B cell (primary cell): ENCODE data around the gene PTPRN2. TPM values are rescaled to one million over a fixed set of nuclear protein-coding genes. Genes with fewer than 3 reads are reported as not detected.

Source experiments
- ATAC-seq: fragments of 200-7000 bp; cut with Tn5 transposase; one replicate; pipeline ENCODE4 v1.10.0; 2021; ENCODE audit warnings: low read depth, mild to moderate bottlenecking, moderate number of reproducible peaks, moderate library complexity
- CTCF ChIA-PET: fragments of 350-600 bp; sonication (Branson Sonifier 250); formaldehyde crosslinking; loops from one replicate; lab custom pipeline; 2021; ENCODE audit warnings: antibody characterized with exemption, inconsistent platforms; lab: Charles Lee
- POLR2A ChIA-PET: fragments of 350-600 bp; sonication (Branson Sonifier 250); formaldehyde crosslinking; loops from one replicate; lab custom pipeline; 2021; ENCODE audit warnings: antibody characterized with exemption; lab: Charles Lee
- DNase-seq: peaks from one replicate; pipeline ENCODE4 v3.0.0; 2013
- H2AFZ ChIP-seq: 2 replicates; pipeline ENCODE4 v1.6.1; 2012; ENCODE audit warnings: mild to moderate bottlenecking, low read depth, low read length; ENCODE audit not compliant: insufficient read depth, poor library complexity, severe bottlenecking
- H3K27ac ChIP-seq, 2 donors: 1 replicate in 1 of 2; 2 replicates in 1 of 2; pipeline ENCODE4 v1.5.1; 2012 to 2013; ENCODE audit warnings: low read length in 2 of 2, mild to moderate bottlenecking in 2 of 2, moderate library complexity in 1 of 2
- H3K27me3 ChIP-seq, 4 experiments: fragments of 200-600 bp in 1 of 4; sonication (generic) in 1 of 4; replicated peaks in 1 of 4; 1 replicate in 2 of 4; 2 replicates in 2 of 4; pipeline versions ENCODE4 v1.6.1 to v1.7.0; 2013 to 2016; ENCODE audit warnings: low read length in 3 of 4, mild to moderate bottlenecking in 2 of 4, mixed read lengths in 1 of 4, moderate library complexity in 1 of 4; ENCODE audit not compliant: insufficient read depth in 4 of 4, control insufficient read depth in 3 of 4; ENCODE audit errors: control extremely low read depth in 1 of 4
- H3K36me3 ChIP-seq, 2 experiments: replicated peaks in 1 of 2; 1 replicate in 1 of 2; 2 replicates in 1 of 2; pipeline versions ENCODE4 v1.6.1 to v1.7.1; 2013; ENCODE audit warnings: low read length in 1 of 2; ENCODE audit not compliant: insufficient read depth in 2 of 2, control insufficient read depth in 1 of 2; ENCODE audit errors: control extremely low read depth in 1 of 2, extremely low read depth in 1 of 2
- H3K4me1 ChIP-seq, 2 donors: fragments of 200-600 bp in 1 of 2; sonication (generic) in 1 of 2; 1 replicate in 1 of 2; 2 replicates in 1 of 2; pipeline versions ENCODE4 v1.5.1 to v1.6.1; 2013 to 2017; ENCODE audit warnings: low read length in 2 of 2; ENCODE audit not compliant: control insufficient read depth in 2 of 2, insufficient read depth in 2 of 2
- H3K4me2 ChIP-seq: replicated peaks from 2 replicates; pipeline ENCODE3; 2012; ENCODE audit warnings: mild to moderate bottlenecking, low read depth, low read length; ENCODE audit not compliant: poor library complexity, severe bottlenecking
- H3K4me3 ChIP-seq, 5 experiments: fragments of 200-600 bp in 1 of 5; sonication (generic) in 1 of 5; 1 replicate in 3 of 5; 2 replicates in 2 of 5; pipeline versions ENCODE4 v1.5.1 to v1.7.0; 2011 to 2016; ENCODE audit warnings: low read length in 4 of 5, mild to moderate bottlenecking in 4 of 5, low read depth in 2 of 5, control low read depth in 1 of 5, moderate library complexity in 1 of 5; ENCODE audit not compliant: insufficient read depth in 1 of 5; ENCODE audit errors: control extremely low read depth in 1 of 5, extremely low read depth in 1 of 5
- H3K79me2 ChIP-seq: fragments of 200-600 bp; sonication (generic); one replicate; pipeline ENCODE4 v1.6.0; 2016; ENCODE audit warnings: low read length; ENCODE audit not compliant: control insufficient read depth, insufficient read depth
- H3K9ac ChIP-seq: fragments of 200-600 bp; sonication (generic); 2 replicates; pipeline ENCODE4 v1.6.1; 2017; ENCODE audit warnings: mild to moderate bottlenecking, low read length, moderate library complexity
- H3K9me3 ChIP-seq, 3 donors: one replicate each; pipeline versions ENCODE4 v1.6.1 to v1.7.1; 2013; ENCODE audit warnings: low read length in 2 of 3; ENCODE audit not compliant: control insufficient read depth in 2 of 3, insufficient read depth in 1 of 3; ENCODE audit errors: control extremely low read depth in 1 of 3
- H4K20me1 ChIP-seq: 2 replicates; pipeline ENCODE4 v1.6.0; 2012; ENCODE audit warnings: mild to moderate bottlenecking, low read length; ENCODE audit not compliant: insufficient read depth, control insufficient read depth, poor library complexity, severe bottlenecking
- H3K27ac Mint-ChIP-seq: one replicate; pipeline ENCODE4 v1.8.0; 2021; ENCODE audit warnings: mixed read lengths
- H3K27me3 Mint-ChIP-seq: one replicate; pipeline ENCODE4 v1.8.0; 2021; ENCODE audit warnings: mixed read lengths
- H3K4me1 Mint-ChIP-seq: one replicate; pipeline ENCODE4 v1.8.0; 2021; ENCODE audit warnings: mixed read lengths
- H3K4me3 Mint-ChIP-seq: one replicate; pipeline ENCODE4 v1.8.0; 2021; ENCODE audit warnings: mixed read lengths
- H3K9me3 Mint-ChIP-seq: one replicate; pipeline ENCODE4 v1.8.0; 2022; ENCODE audit warnings: mixed read lengths; ENCODE audit not compliant: insufficient read depth
- CTCF ChIP-seq: fragments of 200-600 bp; IDR thresholded peaks from one replicate; pipeline ENCODE4 v1.8.0; 2022; ENCODE audit warnings: antibody characterized with exemption, mild to moderate bottlenecking
- EZH2 ChIP-seq: IDR thresholded peaks from 2 replicates; pipeline ENCODE4 v1.6.1; 2012; ENCODE audit warnings: borderline replicate concordance, low read depth, mild to moderate bottlenecking, moderate library complexity, low read length; ENCODE audit not compliant: insufficient read depth, poor library complexity, severe bottlenecking
- WGBS: methylation state at CpG from one replicate; pipeline ENCODE4 v1.1.5; 2013; ENCODE audit warnings: missing lambda C conversion rate; ENCODE audit not compliant: insufficient coverage; 5-methylcytosine and 5-hydroxymethylcytosine counted together
- intact Hi-C: fragments of 100-400 bp; cut with micrococcal nuclease; formaldehyde crosslinking; loops from one replicate; pipeline ENCODE4 v1.10.0; 2022
- polyA plus RNA-seq: library from polyadenylated mRNA; depleted of rRNA; stranded (reverse); fragments of >200 nt; gene quantifications from 2 replicates; pipeline ENCODE4 v1.2.3, GENCODE V29; 2012
- total RNA-seq, 2 donors: library from RNA; stranded (reverse); fragments of 120-200 nt in 1 of 2; gene quantifications; 1 replicate in 1 of 2; 2 replicates in 1 of 2; pipeline versions ENCODE4 v1.2.3 to v1.2.4, GENCODE V29; 2013 to 2022

PTPRN2 gene
- total and polyA plus RNA-seq, 2 donors (not counting 1 experiment from before 2014, with no cell fraction given): 2.0 to 5.0 TPM

- peak overlapping the region; percentile 50 for H3K4me2 ChIP-seq
- peak overlapping the region in 1 of 5 experiments; percentile 29 for H3K4me3 ChIP-seq
- no peaks in the 10 kb centered on the region for H4K20me1 ChIP-seq
- peaks cover 0 to 31% of the 10 kb centered on the region in 2 donors for H3K4me1 ChIP-seq
- no peaks in the 10 kb centered on the region for H3K36me3 ChIP-seq
- peaks cover 0 to 34% (median 0%) of the 10 kb centered on the region in 3 donors for H3K9me3 ChIP-seq
- Mint-ChIP-seq H3K9me3 (no peaks in the 10 kb centered on the region), H3K4me3 (peak overlapping the region; percentile 55), H3K27me3 (no peaks in the 10 kb centered on the region), H3K4me1 (peaks cover 17% of the 10 kb centered on the region), H3K27ac (no peak overlapping the region)
- H3K9ac ChIP-seq: peak overlapping the region; percentile 14
- intact Hi-C loops: no loop called here
- ChIA-PET POLR2A (no interaction called here), CTCF (no interaction called here)
- ATAC-seq (no peak), DNase-seq (peak; percentile 26)
- 26% methylated on average over 20 of the region's 20 CpGs for WGBS
- H3K27ac ChIP-seq: no peak overlapping the region
- H2AFZ ChIP-seq: peak overlapping the region; percentile 57
- TF ChIP-seq CTCF (no peak), EZH2 (no peak)
- H3K27me3 ChIP-seq: no peaks in the 10 kb centered on the region
- H3K79me2 ChIP-seq: no peaks in the 10 kb centered on the region
Observed at GRCh38 chr7:157851501-157852067, 736.0 kb downstream of the PTPRN2 start.
